ENCODE data around the gene ATG2A. TPM values are rescaled to one million over a fixed set of nuclear protein-coding genes. Genes with fewer than 3 reads are reported as not detected.

Gene ATG2A
- total and polyA plus RNA-seq, 2 of the 8 experiments (the other 6 are each of a cell fraction or from before 2014, with no cell fraction given): 12.1 to 22.1 TPM

GRCh38 chr11:64869571-64870175, 47.3 kb downstream of the ATG2A start (continued):
- TF ChIP-seq CTCF (IDR thresholded peaks at IDR 0.05; ENCODE audit: control extremely low read depth in 1 of 3, insufficient read depth in 1 of 3, low read depth in 1 of 3, low read length in 3 of 3): peak; percentile 55 to 71 (median 66)
